ENCODE results near the gene TNFRSF1A.

- TF ChIP-seq CTCF (optimal IDR thresholded peaks at IDR 0.05 in 1 of 3, IDR thresholded peaks at IDR 0.05 in 1 of 3, conservative IDR thresholded peaks at IDR 0.05 in 1 of 3; ENCODE audit: extremely low read depth in 1 of 3, insufficient read depth in 2 of 3, low read length in 3 of 3) (no peak), EZH2 (IDR thresholded peaks at IDR 0.05; ENCODE audit: low read length) (no peak)
Observed at GRCh38 chr12:6301721-6302120, 40.2 kb downstream of the TNFRSF1A start.

Data from keratinocyte (primary cell).